Type B pancreatic cell (in vitro differentiated cells): ENCODE measurements around the gene PDLIM5. TPM values are rescaled to one million over a fixed set of nuclear protein-coding genes. Genes with fewer than 3 reads are reported as not detected.

Experiments used
- DNase-seq: peaks from one replicate; pipeline ENCODE4 v3.0.0; 2021; ENCODE audit warnings: mixed read lengths; ENCODE audit not compliant: unreplicated experiment; ENCODE audit errors: extremely low spot score
- H3K27ac Mint-ChIP-seq: 2 replicates; pipeline ENCODE4 v1.8.0; 2021; ENCODE audit warnings: mild to moderate bottlenecking, mixed read lengths
- H3K27me3 Mint-ChIP-seq: 2 replicates; pipeline ENCODE4 v1.8.0; 2021; ENCODE audit warnings: mixed read lengths
- H3K36me3 Mint-ChIP-seq: 2 replicates; pipeline ENCODE4 v1.8.0; 2021; ENCODE audit warnings: mixed read lengths
- H3K4me1 Mint-ChIP-seq: one replicate; pipeline ENCODE4 v1.8.0; 2021; ENCODE audit warnings: mixed read lengths; ENCODE audit not compliant: unreplicated experiment
- H3K4me3 Mint-ChIP-seq: 2 replicates; pipeline ENCODE4 v1.8.0; 2021; ENCODE audit warnings: mild to moderate bottlenecking, mixed read lengths
- H3K9me3 Mint-ChIP-seq: 2 replicates; pipeline ENCODE4 v1.8.0; 2021; ENCODE audit warnings: mixed read lengths
- total RNA-seq: library from RNA; stranded (reverse); gene quantifications from 2 replicates; pipeline ENCODE4 v1.2.1, GENCODE V29; 2021; ENCODE audit warnings: low replicate concordance
- TF ChIP-seq, protein P1 (sequence below): fragments of 200-600 bp; sonication (generic); conservative IDR thresholded peaks from 2 replicates; pipeline ENCODE4 v1.5.0; 2021; ENCODE audit warnings: antibody characterized with exemption, mild to moderate bottlenecking

The PDLIM5 gene
- total RNA-seq, 1 donor from 2014 or later = 76.7 TPM

GRCh38 chr4:94523033-94523580, 71.4 kb downstream of the PDLIM5 start:
- peaks cover 3% of the 10 kb centered on the region for H3K36me3 Mint-ChIP-seq
- no peak overlapping the region for H3K4me3 Mint-ChIP-seq
- no peaks in the 10 kb centered on the region for H3K27me3 Mint-ChIP-seq
- H3K27ac Mint-ChIP-seq = no peak overlapping the region
- TF ChIP-seq, protein P1, sequence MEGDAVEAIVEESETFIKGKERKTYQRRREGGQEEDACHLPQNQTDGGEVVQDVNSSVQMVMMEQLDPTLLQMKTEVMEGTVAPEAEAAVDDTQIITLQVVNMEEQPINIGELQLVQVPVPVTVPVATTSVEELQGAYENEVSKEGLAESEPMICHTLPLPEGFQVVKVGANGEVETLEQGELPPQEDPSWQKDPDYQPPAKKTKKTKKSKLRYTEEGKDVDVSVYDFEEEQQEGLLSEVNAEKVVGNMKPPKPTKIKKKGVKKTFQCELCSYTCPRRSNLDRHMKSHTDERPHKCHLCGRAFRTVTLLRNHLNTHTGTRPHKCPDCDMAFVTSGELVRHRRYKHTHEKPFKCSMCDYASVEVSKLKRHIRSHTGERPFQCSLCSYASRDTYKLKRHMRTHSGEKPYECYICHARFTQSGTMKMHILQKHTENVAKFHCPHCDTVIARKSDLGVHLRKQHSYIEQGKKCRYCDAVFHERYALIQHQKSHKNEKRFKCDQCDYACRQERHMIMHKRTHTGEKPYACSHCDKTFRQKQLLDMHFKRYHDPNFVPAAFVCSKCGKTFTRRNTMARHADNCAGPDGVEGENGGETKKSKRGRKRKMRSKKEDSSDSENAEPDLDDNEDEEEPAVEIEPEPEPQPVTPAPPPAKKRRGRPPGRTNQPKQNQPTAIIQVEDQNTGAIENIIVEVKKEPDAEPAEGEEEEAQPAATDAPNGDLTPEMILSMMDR = no peak
- no peak for DNase-seq
- no peaks in the 10 kb centered on the region for H3K9me3 Mint-ChIP-seq
- peaks cover 45% of the 10 kb centered on the region for H3K4me1 Mint-ChIP-seq

DNA sequence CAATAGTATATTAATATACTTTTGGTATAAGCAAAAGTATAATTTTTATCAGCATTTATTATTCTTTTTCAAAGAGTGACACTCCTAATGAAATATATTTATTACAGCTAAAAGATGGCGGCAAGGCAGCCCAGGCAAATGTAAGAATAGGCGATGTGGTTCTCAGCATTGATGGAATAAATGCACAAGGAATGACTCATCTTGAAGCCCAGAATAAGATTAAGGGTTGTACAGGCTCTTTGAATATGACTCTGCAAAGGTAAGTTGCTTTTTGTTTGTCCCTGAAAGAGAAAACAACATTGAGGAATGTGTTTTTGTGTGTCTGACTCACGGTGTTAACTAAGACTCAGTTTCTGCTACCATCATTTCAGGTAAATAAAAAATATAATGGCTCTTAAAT, 71.9 kb downstream of the PDLIM5 start:
- H3K27me3 Mint-ChIP-seq = no peaks in the 10 kb centered on the region
- peaks cover 4% of the 10 kb centered on the region for H3K36me3 Mint-ChIP-seq
- peaks cover 45% of the 10 kb centered on the region for H3K4me1 Mint-ChIP-seq
- TF ChIP-seq, protein P1 = no peak
- no peak for DNase-seq
- H3K4me3 Mint-ChIP-seq = no peak overlapping the region
- no peak overlapping the region for H3K27ac Mint-ChIP-seq
- H3K9me3 Mint-ChIP-seq = no peaks in the 10 kb centered on the region

DNA sequence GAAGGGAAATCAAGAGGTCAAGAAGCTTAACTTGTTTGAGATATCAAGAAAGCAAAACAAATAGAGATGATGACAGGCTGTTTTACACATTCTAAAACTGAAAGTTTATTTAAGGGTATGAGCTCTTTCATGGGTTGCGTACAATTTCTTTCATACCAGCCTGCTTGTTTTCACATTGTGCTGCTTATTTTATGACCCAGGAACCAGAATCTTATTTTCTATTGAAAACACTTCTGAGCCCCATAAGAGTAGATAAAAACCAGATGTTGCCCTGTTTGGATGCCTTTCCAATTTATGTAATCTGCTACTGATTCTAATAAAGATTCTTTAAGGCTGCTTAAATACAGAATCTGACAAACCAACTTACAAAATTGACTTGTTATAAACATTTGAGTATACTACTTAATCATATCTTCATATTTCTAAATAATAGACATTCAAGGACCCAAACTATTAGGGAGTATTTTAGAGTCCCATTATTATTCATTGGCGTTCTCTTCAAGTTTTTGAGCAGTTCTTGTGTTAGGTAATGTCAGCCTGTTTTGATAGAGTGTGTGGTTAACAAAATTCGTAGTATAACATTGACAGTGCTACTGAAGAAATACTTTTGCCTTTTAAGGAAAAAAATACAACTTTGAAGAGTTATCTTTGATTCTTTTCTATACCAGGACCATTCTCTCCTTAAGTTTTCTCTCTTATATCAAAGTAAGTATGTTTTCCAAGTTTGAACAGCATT, 74.4 kb downstream of the PDLIM5 start:
- Mint-ChIP-seq H3K4me1 (peaks cover 31% of the 10 kb centered on the region), H3K27ac (peak overlapping the region; percentile 44), H3K9me3 (no peaks in the 10 kb centered on the region), H3K4me3 (no peak overlapping the region), H3K36me3 (peaks cover 4% of the 10 kb centered on the region), H3K27me3 (no peaks in the 10 kb centered on the region)
- TF ChIP-seq, protein P1 = no peak
- DNase-seq = no peak

GRCh38 chr4:94527556-94528233, 76.0 kb downstream of the PDLIM5 start:
- Mint-ChIP-seq H3K27me3 (no peaks in the 10 kb centered on the region), H3K9me3 (peaks cover 3% of the 10 kb centered on the region), H3K4me3 (no peak overlapping the region), H3K4me1 (peaks cover 33% of the 10 kb centered on the region), H3K36me3 (peaks cover 4% of the 10 kb centered on the region), H3K27ac (peak overlapping the region; percentile 51)
- no peak for DNase-seq
- TF ChIP-seq, protein P1 = no peak

- no peak overlapping the region for H3K4me3 Mint-ChIP-seq
- H3K9me3 Mint-ChIP-seq = peaks cover 3% of the 10 kb centered on the region
- TF ChIP-seq, protein P1 = no peak
- DNase-seq = no peak
- peaks cover 30% of the 10 kb centered on the region for H3K4me1 Mint-ChIP-seq
- peaks cover 4% of the 10 kb centered on the region for H3K36me3 Mint-ChIP-seq
- H3K27ac Mint-ChIP-seq = no peak overlapping the region
- no peaks in the 10 kb centered on the region for H3K27me3 Mint-ChIP-seq
These were observed 77.2 kb downstream of the PDLIM5 start for GRCh38 chr4:94528792-94529451.
